Lung (tissue), 12 donors: Measurements from ENCODE around the gene PRICKLE1. TPM values are rescaled to one million over a fixed set of nuclear protein-coding genes. Genes with fewer than 3 reads are reported as not detected.
A peak's percentile ranks its signal among the peaks of the same experiment; 100 is the strongest.

ENCODE experiments used
- ATAC-seq: fragments of 200-7000 bp; cut with Tn5 transposase; one replicate; pipeline ENCODE4 v1.9.1; 2020; ENCODE audit warnings: moderate number of reproducible peaks; ENCODE audit not compliant: insufficient read depth, low FRiP score
- DNase-seq, 3 donors: peaks; one replicate each; pipeline ENCODE4 v3.0.0-alpha.2; 2013 to 2017
- H3K27ac ChIP-seq, 2 donors: one replicate each; pipeline ENCODE4 v1.5.1; 2013; ENCODE audit warnings: mild to moderate bottlenecking in 2 of 2, moderate library complexity in 2 of 2, control low read depth in 1 of 2, inconsistent platforms in 1 of 2, low read depth in 1 of 2, low read length in 1 of 2
- H3K27me3 ChIP-seq, 3 donors: one replicate each; pipeline ENCODE4 v1.5.1; 2013; ENCODE audit warnings: low read length in 2 of 3; ENCODE audit not compliant: control insufficient read depth in 3 of 3, insufficient read depth in 3 of 3
- H3K36me3 ChIP-seq, 4 donors: one replicate each; pipeline ENCODE4 v1.5.1; 2013; ENCODE audit warnings: low read length in 4 of 4, mild to moderate bottlenecking in 1 of 4, moderate library complexity in 1 of 4; ENCODE audit not compliant: control insufficient read depth in 4 of 4, insufficient read depth in 4 of 4
- H3K4me1 ChIP-seq, 5 donors: one replicate each; pipeline ENCODE4 v1.5.1; 2013; ENCODE audit warnings: low read length in 5 of 5, mild to moderate bottlenecking in 2 of 5, moderate library complexity in 1 of 5; ENCODE audit not compliant: control insufficient read depth in 5 of 5, insufficient read depth in 5 of 5
- H3K4me3 ChIP-seq: one replicate; pipeline ENCODE4 v1.5.1; 2013; ENCODE audit warnings: mild to moderate bottlenecking, control low read depth, moderate library complexity
- H3K9ac ChIP-seq, 2 donors: one replicate each; pipeline ENCODE4 v1.5.1; 2013; ENCODE audit warnings: low read length in 2 of 2, control low read depth in 1 of 2; ENCODE audit not compliant: insufficient read depth in 1 of 2
- H3K9me3 ChIP-seq, 4 donors: one replicate each; pipeline ENCODE4 v1.5.1; 2013; ENCODE audit warnings: low read length in 3 of 4, mild to moderate bottlenecking in 1 of 4, moderate library complexity in 1 of 4; ENCODE audit not compliant: control insufficient read depth in 4 of 4, insufficient read depth in 3 of 4
- WGBS, 2 donors: extraction: QIAGEN DNeasy Blood & Tissue Kit; methylation state at CpG; one replicate each; pipeline ENCODE4 v1.1.7; 2013; 5-methylcytosine and 5-hydroxymethylcytosine counted together
- polyA plus RNA-seq, 2 donors: library from polyadenylated mRNA; stranded (reverse); fragments of 200-250 nt; gene quantifications; one replicate each; pipeline ENCODE4 v1.2.1, GENCODE V29; 2013
- total RNA-seq, 2 donors: library from RNA; depleted of rRNA in 1 of 2; stranded (reverse); fragments of >200 nt in 1 of 2; gene quantifications; one replicate each; pipeline ENCODE4 v1.2.1, GENCODE V29; 2014 to 2021
- TF ChIP-seq, protein P1 (sequence below): IDR thresholded peaks from 2 replicates; pipeline ENCODE4 v1.5.1; 2012; ENCODE audit warnings: mild to moderate bottlenecking; ENCODE audit errors: control extremely low read depth, extremely low read depth
- donor health status: control.
- donor health status: control.
- donor health status: Bipolar disorder and iron deficiency.
- donor health status: healthy.
- donor health status: DM: yes; HTN: yes; CAD: no.

PRICKLE1 gene
- total and polyA plus RNA-seq, 4 donors = 2.1 to 60.1 (median 7.8) TPM

DNA sequence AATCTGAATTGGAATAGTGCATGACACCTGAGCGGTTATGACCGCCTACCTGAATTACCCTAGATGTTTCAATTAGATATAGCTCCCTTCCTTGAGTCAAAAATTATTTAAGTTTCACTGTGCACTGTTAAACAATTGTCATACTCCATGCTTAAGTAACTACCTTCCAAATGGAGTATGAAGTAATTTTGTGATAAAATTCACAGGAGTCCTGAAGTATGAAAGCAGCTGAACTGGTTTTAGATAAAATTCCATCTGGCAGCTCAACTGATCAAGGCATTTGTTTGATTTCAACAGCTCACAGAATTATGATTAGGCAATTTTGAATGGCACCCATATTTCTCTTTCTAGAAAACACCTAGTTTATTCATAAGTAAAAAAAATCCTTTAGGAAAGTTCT, 19.5 kb downstream of the PRICKLE1 start:
- DNase-seq = peak in 2 of 3 donors; percentile 43 to 73
- WGBS, 2 donors = 65 to 89% methylated on average over 2 of the region's 2 CpGs

DNA sequence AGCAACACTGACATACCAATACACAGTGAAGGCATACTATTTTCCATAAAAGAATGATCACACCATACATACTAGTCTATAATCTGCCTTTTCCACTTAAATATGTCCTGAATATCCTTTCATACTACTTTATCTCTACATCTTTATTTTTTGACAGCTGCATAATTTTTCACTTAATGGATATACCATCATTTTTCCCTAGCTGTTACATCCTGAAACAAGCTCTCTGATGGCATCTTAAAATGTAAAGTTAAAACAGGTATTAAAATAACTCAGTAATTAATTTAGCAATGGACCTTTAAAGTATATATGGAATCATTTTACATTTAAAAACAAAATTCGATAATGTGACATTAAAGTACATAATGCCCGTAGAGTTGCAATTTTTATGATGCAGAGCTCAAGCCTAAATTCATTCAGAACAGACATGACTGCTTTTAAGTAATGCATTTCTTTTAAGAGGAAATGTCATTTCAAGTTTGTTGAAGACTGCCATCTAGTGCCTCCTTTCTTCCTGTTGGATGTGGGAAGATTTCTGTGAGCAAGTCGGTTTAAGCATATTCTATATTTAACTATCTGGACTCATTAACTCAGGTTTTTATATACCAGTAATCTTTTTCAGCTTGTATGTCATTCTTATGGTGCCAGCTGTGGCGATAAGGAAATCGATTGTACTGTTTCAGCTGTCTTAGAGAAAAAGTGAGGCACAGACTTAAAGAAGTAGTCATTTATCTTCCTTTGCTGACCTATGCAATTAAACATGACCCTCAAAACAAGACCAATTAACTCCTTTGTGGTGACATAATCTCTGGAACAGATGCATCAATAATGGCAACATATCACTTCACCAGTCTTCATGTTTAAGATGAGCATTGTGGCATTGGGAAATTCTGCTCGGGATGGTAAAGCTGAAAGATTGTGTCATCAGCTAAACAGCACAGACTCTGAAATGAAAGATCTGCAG, 20.3 kb downstream of the PRICKLE1 start:
- no peak overlapping the region for H3K9ac ChIP-seq
- TF ChIP-seq, protein P1, sequence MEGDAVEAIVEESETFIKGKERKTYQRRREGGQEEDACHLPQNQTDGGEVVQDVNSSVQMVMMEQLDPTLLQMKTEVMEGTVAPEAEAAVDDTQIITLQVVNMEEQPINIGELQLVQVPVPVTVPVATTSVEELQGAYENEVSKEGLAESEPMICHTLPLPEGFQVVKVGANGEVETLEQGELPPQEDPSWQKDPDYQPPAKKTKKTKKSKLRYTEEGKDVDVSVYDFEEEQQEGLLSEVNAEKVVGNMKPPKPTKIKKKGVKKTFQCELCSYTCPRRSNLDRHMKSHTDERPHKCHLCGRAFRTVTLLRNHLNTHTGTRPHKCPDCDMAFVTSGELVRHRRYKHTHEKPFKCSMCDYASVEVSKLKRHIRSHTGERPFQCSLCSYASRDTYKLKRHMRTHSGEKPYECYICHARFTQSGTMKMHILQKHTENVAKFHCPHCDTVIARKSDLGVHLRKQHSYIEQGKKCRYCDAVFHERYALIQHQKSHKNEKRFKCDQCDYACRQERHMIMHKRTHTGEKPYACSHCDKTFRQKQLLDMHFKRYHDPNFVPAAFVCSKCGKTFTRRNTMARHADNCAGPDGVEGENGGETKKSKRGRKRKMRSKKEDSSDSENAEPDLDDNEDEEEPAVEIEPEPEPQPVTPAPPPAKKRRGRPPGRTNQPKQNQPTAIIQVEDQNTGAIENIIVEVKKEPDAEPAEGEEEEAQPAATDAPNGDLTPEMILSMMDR = peak; percentile 33
- no peaks in the 10 kb centered on the region for H3K9me3 ChIP-seq
- H3K4me3 ChIP-seq = no peak overlapping the region
- H3K36me3 ChIP-seq = peaks cover 0 to 4% (median 0%) of the 10 kb centered on the region in 4 donors
- peak overlapping the region in 1 of 2 donors; percentile 53 for H3K27ac ChIP-seq
- peak; percentile 48 for ATAC-seq
- H3K4me1 ChIP-seq = peaks cover 0 to 7% (median 6%) of the 10 kb centered on the region in 5 donors
- peak in 2 of 3 donors; percentile 80 to 85 for DNase-seq
- no peaks in the 10 kb centered on the region for H3K27me3 ChIP-seq
- WGBS, 2 donors = 17 to 25% methylated on average over 6 of the region's 6 CpGs

More for the DNA sequence above, 19.5 kb downstream of the PRICKLE1 start:
- H3K4me1 ChIP-seq = peaks cover 0 to 13% (median 6%) of the 10 kb centered on the region in 5 donors
- TF ChIP-seq, protein P1 = no peak
- H3K9me3 ChIP-seq = no peaks in the 10 kb centered on the region
- H3K9ac ChIP-seq = no peak overlapping the region
- peaks cover 0 to 4% (median 0%) of the 10 kb centered on the region in 4 donors for H3K36me3 ChIP-seq
- no peak overlapping the region for H3K27ac ChIP-seq
- H3K27me3 ChIP-seq = no peaks in the 10 kb centered on the region
- peak; percentile 24 for ATAC-seq
- no peak overlapping the region for H3K4me3 ChIP-seq

DNA sequence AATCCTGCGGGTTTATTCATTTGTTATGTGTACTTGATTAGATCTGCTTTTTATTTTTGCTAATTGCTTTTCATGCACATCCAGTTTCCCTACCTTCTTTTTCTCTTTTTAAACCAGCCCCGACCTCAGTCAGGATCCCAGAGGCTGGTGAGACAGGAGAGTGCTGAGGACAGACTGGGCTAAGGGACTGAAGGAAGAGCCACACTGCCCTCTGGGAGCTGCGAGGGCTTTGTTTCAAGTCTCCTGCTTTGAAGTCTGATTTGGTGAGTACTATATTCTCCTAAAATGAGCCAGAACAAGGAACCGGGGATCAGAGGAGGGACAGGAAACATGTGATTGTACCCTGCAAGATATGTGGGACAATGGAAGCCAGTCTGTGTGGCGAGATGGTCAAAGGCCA, 23.9 kb downstream of the PRICKLE1 start:
- WGBS, 2 donors = 49 to 67% methylated on average over 5 of the region's 5 CpGs
- TF ChIP-seq, protein P1 = no peak
- Histone ChIP-seq H3K9me3 (no peaks in the 10 kb centered on the region), H3K36me3 (peaks cover 0 to 4% (median 0%) of the 10 kb centered on the region in 4 donors), H3K27me3 (no peaks in the 10 kb centered on the region), H3K27ac (no peak overlapping the region), H3K4me3 (no peak overlapping the region), H3K4me1 (peaks cover 0 to 7% (median 6%) of the 10 kb centered on the region in 5 donors), H3K9ac (no peak overlapping the region)
- ATAC-seq (no peak), DNase-seq (no peak)
